GM18498 (cell line): ENCODE results near the gene TNFAIP8.
A peak's percentile ranks its signal among the peaks of the same experiment; 100 is the strongest.

Experiments
- ATAC-seq: cut with Tn5 transposase; IDR thresholded peaks from one replicate; pipeline ENCODE4 v1.9.1; 2021; ENCODE audit warnings: mild to moderate bottlenecking, moderate library complexity; ENCODE audit not compliant: unreplicated experiment

Gene TNFAIP8

GRCh38 chr5:119389288-119390030 is 33.6 kb downstream of the TNFAIP8 start:
- ATAC-seq, result peak; percentile 33

- no peak for ATAC-seq
Measured at GRCh38 chr5:119390404-119390803, 34.6 kb downstream of the TNFAIP8 start.

GRCh38 chr5:119393201-119393691 is 37.4 kb downstream of the TNFAIP8 start:
- ATAC-seq, result no peak

- no peak for ATAC-seq
Measured at GRCh38 chr5:119393746-119394145, 37.9 kb downstream of the TNFAIP8 start.

GRCh38 chr5:119395080-119395836 is 39.4 kb downstream of the TNFAIP8 start:
- ATAC-seq, result peak; percentile 61

GRCh38 chr5:119396030-119396664 is 40.3 kb downstream of the TNFAIP8 start:
- ATAC-seq, result peak; percentile 21

- peak; percentile 45 for ATAC-seq
Measured at GRCh38 chr5:119397518-119398380, 41.9 kb downstream of the TNFAIP8 start.

- no peak for ATAC-seq
Measured at GRCh38 chr5:119398727-119399466, 43.1 kb downstream of the TNFAIP8 start.

- ATAC-seq, result no peak
Measured at GRCh38 chr5:119400245-119400644, 44.4 kb downstream of the TNFAIP8 start.

- no peak for ATAC-seq
Measured at GRCh38 chr5:119402081-119402480, 46.3 kb downstream of the TNFAIP8 start.

- no peak for ATAC-seq
Measured at GRCh38 chr5:119402555-119402954, 46.7 kb downstream of the TNFAIP8 start.

GRCh38 chr5:119404033-119404432 is 48.2 kb downstream of the TNFAIP8 start:
- ATAC-seq, result no peak

- peak; percentile 54 for ATAC-seq
Measured at GRCh38 chr5:119405419-119405818, 49.6 kb downstream of the TNFAIP8 start.

- no peak for ATAC-seq
Measured at GRCh38 chr5:119406551-119407110, 50.8 kb downstream of the TNFAIP8 start.

- peak; percentile 39 for ATAC-seq
Measured at GRCh38 chr5:119409235-119409815, 53.5 kb downstream of the TNFAIP8 start.

GRCh38 chr5:119410448-119411159 is 54.8 kb downstream of the TNFAIP8 start:
- peak; percentile 39 for ATAC-seq

- peak; percentile 63 for ATAC-seq
Measured at GRCh38 chr5:119411361-119412278, 55.8 kb downstream of the TNFAIP8 start.
